Neural cell (in vitro differentiated cells): ENCODE measurements around the gene MLST8. TPM values are rescaled to one million over a fixed set of nuclear protein-coding genes. Genes with fewer than 3 reads are reported as not detected.

Experiments used
- polyA plus RNA-seq: library from polyadenylated mRNA; depleted of rRNA; stranded (reverse); fragments of >200 nt; gene quantifications from 2 replicates; pipeline ENCODE4 v1.2.3, GENCODE V29; 2014

The MLST8 gene
- polyA plus RNA-seq, 1 donor from 2014 or later: 13.5 TPM

Other genes starting within 250 kb of the MLST8 start
- gene NDUFB10, start 245.9 kb upstream of the MLST8 start, polyA plus RNA-seq: 215 and 217 TPM in 2 replicates
- gene RPS2, start 240.6 kb upstream of the MLST8 start, polyA plus RNA-seq: 1,295 and 1,393 TPM in 2 replicates
- gene RNF151, start 238.6 kb upstream of the MLST8 start, polyA plus RNA-seq: not detected in 2 replicates
- 20.5 and 21.4 TPM in 2 replicates for gene TBL3, start 233.4 kb upstream of the MLST8 start, polyA plus RNA-seq
- gene NOXO1, start 224.0 kb upstream of the MLST8 start, polyA plus RNA-seq: 8.5 and 11.7 TPM in 2 replicates
- 37.8 and 42.3 TPM in 2 replicates for gene GFER, start 221.3 kb upstream of the MLST8 start, polyA plus RNA-seq
- gene SYNGR3, start 215.5 kb upstream of the MLST8 start, polyA plus RNA-seq: 61.0 and 71.9 TPM in 2 replicates
- 18.2 and 22.1 TPM in 2 replicates for gene ZNF598, start 195.6 kb upstream of the MLST8 start, polyA plus RNA-seq
- not detected in 2 replicates for gene NPW, start 185.7 kb upstream of the MLST8 start, polyA plus RNA-seq
- gene NHERF2, start 178.6 kb upstream of the MLST8 start, polyA plus RNA-seq: 3.4 and 4.1 TPM in 2 replicates
- 43.1 and 56.9 TPM in 2 replicates for gene NTHL1, start 157.6 kb upstream of the MLST8 start, polyA plus RNA-seq
- gene TSC2, start 157.5 kb upstream of the MLST8 start, polyA plus RNA-seq: 69.2 and 92.8 TPM in 2 replicates
- 176 and 232 TPM in 2 replicates for gene PKD1, start 69.6 kb upstream of the MLST8 start, polyA plus RNA-seq
- gene RAB26, start 56.8 kb upstream of the MLST8 start, polyA plus RNA-seq: 2.7 and 4.9 TPM in 2 replicates
- gene TRAF7, start 49.7 kb upstream of the MLST8 start, polyA plus RNA-seq: 30.9 and 42.5 TPM in 2 replicates
- gene CASKIN1, start 8.8 kb upstream of the MLST8 start, polyA plus RNA-seq: 10.3 and 12.3 TPM in 2 replicates
- 39.2 and 43.6 TPM in 2 replicates for gene BRICD5, start 5.4 kb downstream of the MLST8 start, polyA plus RNA-seq
- 42.2 and 44.1 TPM in 2 replicates for gene PGP, start 9.4 kb downstream of the MLST8 start, polyA plus RNA-seq
- gene E4F1, start 18.1 kb downstream of the MLST8 start, polyA plus RNA-seq: 64.9 and 81.6 TPM in 2 replicates
- 10.2 and 10.9 TPM in 2 replicates for gene DNASE1L2, start 31.0 kb downstream of the MLST8 start, polyA plus RNA-seq
- gene ECI1, start 46.1 kb downstream of the MLST8 start, polyA plus RNA-seq: 33.1 and 35.3 TPM in 2 replicates
- gene RNPS1, start 62.7 kb downstream of the MLST8 start, polyA plus RNA-seq: 180 and 195 TPM in 2 replicates
- gene ABCA3, start 135.3 kb downstream of the MLST8 start, polyA plus RNA-seq: 30.7 and 34.1 TPM in 2 replicates
- gene CCNF, start 224.0 kb downstream of the MLST8 start, polyA plus RNA-seq: 5.2 and 5.7 TPM in 2 replicates